Activated naive CD8-positive, alpha-beta T cell treated with anti-CD3 and anti-CD28 coated beads, Interleukin-2, amount 50 U/mL, for 24 hours (primary cell): ENCODE measurements around the gene PPP1R3F.

Experiments
- ATAC-seq: fragments of 150-1000 bp; cut with Tn5 transposase; one replicate; pipeline ENCODE4 v1.10.0; 2021
- DNase-seq: peaks from one replicate; pipeline ENCODE4 v3.0.0; 2021
- H3K27ac Mint-ChIP-seq: one replicate; pipeline ENCODE4 v1.8.0; 2021; ENCODE audit warnings: mild to moderate bottlenecking, mixed read lengths
- H3K27me3 Mint-ChIP-seq: one replicate; pipeline ENCODE4 v1.8.0; 2021; ENCODE audit warnings: mixed read lengths
- H3K36me3 Mint-ChIP-seq: one replicate; pipeline ENCODE4 v1.8.0; 2021; ENCODE audit warnings: low read depth, mixed read lengths
- H3K4me1 Mint-ChIP-seq: one replicate; pipeline ENCODE4 v1.8.0; 2021; ENCODE audit warnings: mixed read lengths
- H3K4me3 Mint-ChIP-seq: one replicate; pipeline ENCODE4 v1.8.0; 2021; ENCODE audit warnings: mild to moderate bottlenecking, moderate library complexity, mixed read lengths
- H3K9me3 Mint-ChIP-seq: one replicate; pipeline ENCODE4 v1.8.0; 2021; ENCODE audit warnings: mixed read lengths

PPP1R3F gene

GRCh38 chrX:49269767-49270248 is at the start of gene PPP1R3F:
TSS of gene PPP1R3F (plus strand) at chrX:49269793. CDS start at chrX:49269870, 77 bp downstream.
- Mint-ChIP-seq H3K4me3 (peak within 1 kb of the TSS; percentile 92), H3K36me3 (peaks cover 7% of the 10 kb centered on the region), H3K9me3 (no peaks in the 10 kb centered on the region), H3K27me3 (peaks cover 3% of the 10 kb centered on the region), H3K4me1 (peaks cover 62% of the 10 kb centered on the region), H3K27ac (peak within 1 kb of the TSS; percentile 99)
- ATAC-seq = no peak
- peak; percentile 44 for DNase-seq

- Mint-ChIP-seq H3K36me3 (no peaks in the 10 kb centered on the region), H3K27ac (no peak overlapping the region), H3K27me3 (no peaks in the 10 kb centered on the region), H3K4me3 (no peak overlapping the region), H3K4me1 (no peaks in the 10 kb centered on the region), H3K9me3 (no peaks in the 10 kb centered on the region)
- ATAC-seq (no peak), DNase-seq (no peak)
These were observed 49.5 kb upstream of the PPP1R3F start for GRCh38 chrX:49220100-49220499.

- ATAC-seq = no peak
- no peak overlapping the region for H3K4me3 Mint-ChIP-seq
- H3K4me1 Mint-ChIP-seq = no peaks in the 10 kb centered on the region
These were observed 47.7 kb upstream of the PPP1R3F start for GRCh38 chrX:49221868-49222267.

GRCh38 chrX:49225858-49226257 is 43.7 kb upstream of the PPP1R3F start:
- Mint-ChIP-seq H3K27ac (no peak overlapping the region), H3K36me3 (no peaks in the 10 kb centered on the region), H3K9me3 (no peaks in the 10 kb centered on the region)

More at GRCh38 chrX:49221868-49222267, 47.7 kb upstream of the PPP1R3F start:
- Mint-ChIP-seq H3K36me3 (no peaks in the 10 kb centered on the region), H3K27ac (no peak overlapping the region), H3K27me3 (no peaks in the 10 kb centered on the region), H3K9me3 (no peaks in the 10 kb centered on the region)
- DNase-seq = no peak

GRCh38 chrX:49226946-49227345 is 42.6 kb upstream of the PPP1R3F start:
- no peak for ATAC-seq
- no peaks in the 10 kb centered on the region for H3K36me3 Mint-ChIP-seq
- no peak overlapping the region for H3K27ac Mint-ChIP-seq
- H3K27me3 Mint-ChIP-seq = no peaks in the 10 kb centered on the region
- peaks cover 8% of the 10 kb centered on the region for H3K4me1 Mint-ChIP-seq
- H3K9me3 Mint-ChIP-seq = no peaks in the 10 kb centered on the region
- H3K4me3 Mint-ChIP-seq = no peak overlapping the region
- no peak for DNase-seq

More at GRCh38 chrX:49225858-49226257, 43.7 kb upstream of the PPP1R3F start:
- no peak overlapping the region for H3K4me3 Mint-ChIP-seq
- DNase-seq (no peak), ATAC-seq (no peak)
- peaks cover 3% of the 10 kb centered on the region for H3K4me1 Mint-ChIP-seq
- H3K27me3 Mint-ChIP-seq = no peaks in the 10 kb centered on the region

- Mint-ChIP-seq H3K9me3 (no peaks in the 10 kb centered on the region), H3K4me1 (peaks cover 8% of the 10 kb centered on the region), H3K27me3 (no peaks in the 10 kb centered on the region), H3K4me3 (no peak overlapping the region), H3K27ac (no peak overlapping the region), H3K36me3 (no peaks in the 10 kb centered on the region)
- ATAC-seq = no peak
- no peak for DNase-seq
These were observed 41.9 kb upstream of the PPP1R3F start for GRCh38 chrX:49227726-49228125.

GRCh38 chrX:49228185-49228584 is 41.4 kb upstream of the PPP1R3F start:
- H3K36me3 Mint-ChIP-seq = no peaks in the 10 kb centered on the region
- H3K9me3 Mint-ChIP-seq = no peaks in the 10 kb centered on the region
- no peaks in the 10 kb centered on the region for H3K27me3 Mint-ChIP-seq
- no peak overlapping the region for H3K27ac Mint-ChIP-seq
- peaks cover 8% of the 10 kb centered on the region for H3K4me1 Mint-ChIP-seq
- ATAC-seq = no peak
- DNase-seq = no peak
- no peak overlapping the region for H3K4me3 Mint-ChIP-seq

GRCh38 chrX:49230500-49231232 is 38.9 kb upstream of the PPP1R3F start:
- peaks cover 12% of the 10 kb centered on the region for H3K4me1 Mint-ChIP-seq
- peak; percentile 76 for DNase-seq
- no peaks in the 10 kb centered on the region for H3K36me3 Mint-ChIP-seq
- peak overlapping the region; percentile 74 for H3K4me3 Mint-ChIP-seq
- ATAC-seq = peak; percentile 84
- no peaks in the 10 kb centered on the region for H3K27me3 Mint-ChIP-seq
- H3K9me3 Mint-ChIP-seq = no peaks in the 10 kb centered on the region
- peak overlapping the region; percentile 77 for H3K27ac Mint-ChIP-seq

GRCh38 chrX:49231333-49232000 is 38.1 kb upstream of the PPP1R3F start:
- no peaks in the 10 kb centered on the region for H3K36me3 Mint-ChIP-seq
- no peaks in the 10 kb centered on the region for H3K9me3 Mint-ChIP-seq
- H3K27ac Mint-ChIP-seq = no peak overlapping the region
- H3K4me3 Mint-ChIP-seq = peak overlapping the region; percentile 74
- ATAC-seq (no peak), DNase-seq (no peak)
- H3K27me3 Mint-ChIP-seq = no peaks in the 10 kb centered on the region
- peaks cover 15% of the 10 kb centered on the region for H3K4me1 Mint-ChIP-seq

- Mint-ChIP-seq H3K27ac (no peak overlapping the region), H3K36me3 (no peaks in the 10 kb centered on the region), H3K9me3 (no peaks in the 10 kb centered on the region), H3K4me1 (peaks cover 26% of the 10 kb centered on the region), H3K4me3 (no peak overlapping the region), H3K27me3 (no peaks in the 10 kb centered on the region)
- DNase-seq = no peak
- ATAC-seq = no peak
These were observed 37.1 kb upstream of the PPP1R3F start for GRCh38 chrX:49232525-49232924.

- ATAC-seq (no peak), DNase-seq (no peak)
- Mint-ChIP-seq H3K27ac (no peak within 1 kb of the TSS), H3K4me1 (peaks cover 26% of the 10 kb centered on the region), H3K4me3 (no peak within 1 kb of the TSS), H3K36me3 (no peaks in the 10 kb centered on the region), H3K9me3 (no peaks in the 10 kb centered on the region), H3K27me3 (no peaks in the 10 kb centered on the region)
These were observed 36.4 kb upstream of the PPP1R3F start, which contains the start of gene CACNA1F for GRCh38 chrX:49233176-49233575. TSS of gene CACNA1F (minus strand) at chrX:49233340. CDS start at chrX:49233309, 31 bp downstream.

- peaks cover 28% of the 10 kb centered on the region for H3K4me1 Mint-ChIP-seq
- no peak overlapping the region for H3K4me3 Mint-ChIP-seq
- DNase-seq (no peak), ATAC-seq (no peak)
- H3K27ac Mint-ChIP-seq = no peak overlapping the region
- no peaks in the 10 kb centered on the region for H3K27me3 Mint-ChIP-seq
- H3K9me3 Mint-ChIP-seq = no peaks in the 10 kb centered on the region
- no peaks in the 10 kb centered on the region for H3K36me3 Mint-ChIP-seq
These were observed 35.6 kb upstream of the PPP1R3F start for GRCh38 chrX:49233887-49234555.

- no peaks in the 10 kb centered on the region for H3K9me3 Mint-ChIP-seq
- peak overlapping the region; percentile 57 for H3K27ac Mint-ChIP-seq
- no peak for DNase-seq
- H3K27me3 Mint-ChIP-seq = no peaks in the 10 kb centered on the region
- ATAC-seq = no peak
- H3K36me3 Mint-ChIP-seq = no peaks in the 10 kb centered on the region
- peak overlapping the region; percentile 96 for H3K4me3 Mint-ChIP-seq
- H3K4me1 Mint-ChIP-seq = peaks cover 22% of the 10 kb centered on the region
These were observed 32.5 kb upstream of the PPP1R3F start for GRCh38 chrX:49237060-49237459.

GRCh38 chrX:49238735-49239134 is 30.9 kb upstream of the PPP1R3F start:
- Mint-ChIP-seq H3K4me3 (no peak overlapping the region), H3K4me1 (peaks cover 22% of the 10 kb centered on the region), H3K36me3 (peaks cover 4% of the 10 kb centered on the region), H3K27ac (no peak overlapping the region), H3K27me3 (no peaks in the 10 kb centered on the region), H3K9me3 (no peaks in the 10 kb centered on the region)
- DNase-seq = no peak
- ATAC-seq = no peak
